ENCODE results near the gene ACAP3. TPM values are rescaled to one million over a fixed set of nuclear protein-coding genes. Genes with fewer than 3 reads are reported as not detected.

Gene ACAP3
- total RNA-seq, 1 donor from 2014 or later: 55.2 TPM

DNA sequence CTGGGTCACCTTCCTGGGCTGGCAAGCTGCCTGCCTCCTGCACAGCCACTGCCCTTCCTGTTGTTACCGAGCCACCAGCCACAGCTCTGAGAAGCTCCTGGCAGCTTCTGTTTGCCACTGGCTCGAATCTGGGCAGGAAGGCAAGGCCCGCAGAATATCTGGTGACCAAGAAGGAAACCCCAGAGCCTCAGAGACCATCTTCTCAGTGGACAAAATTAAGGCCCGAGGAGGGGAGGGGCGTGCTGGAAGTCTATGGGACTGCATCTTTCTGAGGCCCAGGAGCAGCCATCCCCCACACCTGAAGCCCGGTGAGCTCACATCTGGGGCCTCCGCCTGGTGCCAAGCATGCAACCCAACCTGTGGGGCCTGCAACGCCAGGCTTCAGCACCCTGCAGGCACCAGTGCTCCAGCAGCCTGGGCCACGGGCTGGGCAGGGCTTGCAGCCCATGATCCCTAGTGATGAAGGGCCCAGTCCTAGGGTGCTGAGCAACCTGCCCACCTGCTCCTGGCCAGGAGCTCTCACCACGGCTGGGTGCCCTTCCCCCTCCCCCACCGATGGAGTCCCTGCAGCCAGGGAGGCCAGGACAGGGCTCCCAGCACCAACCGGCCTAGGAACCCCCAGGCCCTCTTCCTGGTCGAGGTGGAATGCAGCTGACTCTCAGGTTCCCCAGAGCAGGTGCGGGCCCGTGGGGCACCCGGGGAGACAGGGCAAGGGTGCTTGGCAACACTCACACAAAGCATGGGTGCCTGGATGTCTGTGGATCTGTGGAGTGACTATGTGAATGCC is 17.8 kb upstream of the ACAP3 start:
- Histone ChIP-seq H3K27me3 (no peaks in the 10 kb centered on the region), H3K27ac (peak overlapping the region; percentile 91), H3K4me3 (peak overlapping the region; percentile 98), H3K4me1 (peaks cover 27% of the 10 kb centered on the region), H3K9me3 (no peaks in the 10 kb centered on the region), H3K36me3 (peaks cover 17% of the 10 kb centered on the region)
- DNase-seq (no peak), ATAC-seq (no peak)
- no peak for TF ChIP-seq CTCF (IDR thresholded peaks at IDR 0.05)
- intact Hi-C loops (cut with DNase I): no loop called here

- no peaks in the 10 kb centered on the region for H3K9me3 ChIP-seq
- H3K36me3 ChIP-seq: peaks cover 21% of the 10 kb centered on the region
- peak; percentile 97 for DNase-seq
- peak within 1 kb of the TSS; percentile 98 for H3K4me3 ChIP-seq
- peaks cover 27% of the 10 kb centered on the region for H3K4me1 ChIP-seq
- H3K27ac ChIP-seq: peak within 1 kb of the TSS; percentile 91
- intact Hi-C loops (cut with DNase I): no loop called here
- ATAC-seq: peak; percentile 92
- H3K27me3 ChIP-seq: no peaks in the 10 kb centered on the region
- no peak for TF ChIP-seq CTCF (IDR thresholded peaks at IDR 0.05)
Observed at GRCh38 chr1:1324524-1325287, 17.0 kb upstream of the ACAP3 start, which contains the start of the genes CPTP and INTS11. Gene CPTP, plus strand, starts transcription at chr1:1324802. Its CDS starts 2,109 bp downstream, at chr1:1326911. Gene INTS11, minus strand, starts transcription at chr1:1324660. Its CDS starts 52 bp downstream, at chr1:1324608.

GRCh38 chr1:1324084-1324523 is 16.4 kb upstream of the ACAP3 start:
- Histone ChIP-seq H3K4me1 (peaks cover 27% of the 10 kb centered on the region), H3K4me3 (peak overlapping the region; percentile 98), H3K27ac (peak overlapping the region; percentile 91), H3K36me3 (peaks cover 25% of the 10 kb centered on the region), H3K9me3 (no peaks in the 10 kb centered on the region), H3K27me3 (no peaks in the 10 kb centered on the region)
- TF ChIP-seq CTCF (IDR thresholded peaks at IDR 0.05): no peak
- intact Hi-C loops (cut with DNase I): no loop called here
- DNase-seq (no peak), ATAC-seq (no peak)

DNA sequence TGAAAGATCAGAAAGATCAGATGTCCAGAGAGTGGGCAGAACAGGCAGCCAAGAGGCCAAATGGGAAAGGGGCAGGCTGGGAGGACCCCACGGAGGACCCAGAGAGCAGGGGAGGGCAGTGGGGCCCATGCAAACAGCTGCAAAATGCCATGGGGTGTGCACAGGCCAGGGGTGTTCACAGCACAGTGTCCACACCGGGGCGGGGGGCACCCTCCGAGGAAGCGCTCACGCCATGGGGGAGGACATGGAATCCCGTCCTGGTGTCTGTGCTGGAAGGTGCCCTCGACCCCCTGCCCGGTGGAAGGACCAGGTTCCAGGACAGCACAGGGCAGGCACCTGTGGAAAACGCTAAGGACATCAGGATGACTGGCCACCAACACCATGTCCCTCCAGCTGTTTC is 15.2 kb upstream of the ACAP3 start:
- peaks cover 27% of the 10 kb centered on the region for H3K4me1 ChIP-seq
- peaks cover 22% of the 10 kb centered on the region for H3K36me3 ChIP-seq

DNA sequence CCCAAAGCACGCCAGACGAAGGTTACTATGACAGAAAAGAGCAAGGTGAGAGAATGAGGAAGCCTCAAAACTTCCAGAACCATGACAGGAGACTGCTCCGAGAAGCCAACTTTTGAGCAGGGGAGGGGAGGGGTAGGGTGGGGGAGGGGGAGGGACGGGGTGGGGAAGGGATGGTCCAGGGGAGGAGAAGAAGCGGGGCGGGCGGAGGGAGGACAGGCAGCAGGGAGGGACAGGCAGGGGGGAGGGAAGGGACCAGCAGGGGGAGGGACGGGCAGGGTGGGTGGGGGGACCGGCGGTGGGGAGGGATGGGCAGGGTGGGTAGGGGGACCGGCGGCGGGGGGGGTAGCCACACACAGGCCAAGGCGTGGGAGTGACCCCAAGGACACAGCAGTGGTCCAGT is 14.7 kb upstream of the ACAP3 start:
- Histone ChIP-seq H3K27ac (no peak overlapping the region), H3K4me3 (no peak overlapping the region), H3K27me3 (no peaks in the 10 kb centered on the region), H3K9me3 (no peaks in the 10 kb centered on the region), H3K36me3 (peaks cover 21% of the 10 kb centered on the region), H3K4me1 (peaks cover 32% of the 10 kb centered on the region)
- DNase-seq (no peak), ATAC-seq (no peak)
- intact Hi-C loops (cut with DNase I): no loop called here
- no peak for TF ChIP-seq CTCF (IDR thresholded peaks at IDR 0.05)

More for the DNA sequence above, 15.2 kb upstream of the ACAP3 start:
- no peak for TF ChIP-seq CTCF (IDR thresholded peaks at IDR 0.05)
- no peaks in the 10 kb centered on the region for H3K9me3 ChIP-seq
- ATAC-seq (no peak), DNase-seq (no peak)
- no peak overlapping the region for H3K27ac ChIP-seq
- intact Hi-C loops (cut with DNase I): no loop called here
- no peaks in the 10 kb centered on the region for H3K27me3 ChIP-seq
- no peak overlapping the region for H3K4me3 ChIP-seq
